ENCODE measurements around the gene PYGO1. TPM values are rescaled to one million over a fixed set of nuclear protein-coding genes. Genes with fewer than 3 reads are reported as not detected.
A peak's percentile ranks its signal among the peaks of the same experiment; 100 is the strongest.
"Not testable (repeated sequence)": the region's sequence is repeated elsewhere in the genome, so short reads cannot be mapped to it uniquely, and the experiment has no call there.

PYGO1 gene
- total RNA-seq, 1 donor from 2014 or later = 16.1 TPM

GRCh38 chr15:55514414-55514850 is 73.7 kb downstream of the PYGO1 start:
- peaks cover 1% of the 10 kb centered on the region for H3K27me3 Mint-ChIP-seq (ENCODE audit: unreplicated experiment)
- H3K36me3 Mint-ChIP-seq (ENCODE audit: unreplicated experiment) = no peaks in the 10 kb centered on the region
- no peak overlapping the region for H3K4me3 Mint-ChIP-seq (ENCODE audit: unreplicated experiment)
- no peaks in the 10 kb centered on the region for H3K4me1 Mint-ChIP-seq (ENCODE audit: unreplicated experiment)
- no peak for DNase-seq (ENCODE audit: extremely low spot score, unreplicated experiment)
- H3K9me3 Mint-ChIP-seq (ENCODE audit: unreplicated experiment) = no peaks in the 10 kb centered on the region
- no peak for TF ChIP-seq CTCF (IDR thresholded peaks at IDR 0.05)
- no peak overlapping the region for H3K27ac Mint-ChIP-seq (ENCODE audit: unreplicated experiment)

- not testable (repeated sequence) for H3K36me3 Mint-ChIP-seq (ENCODE audit: unreplicated experiment); H3K4me3 Mint-ChIP-seq (ENCODE audit: unreplicated experiment); H3K27me3 Mint-ChIP-seq (ENCODE audit: unreplicated experiment); H3K4me1 Mint-ChIP-seq (ENCODE audit: unreplicated experiment); H3K27ac Mint-ChIP-seq (ENCODE audit: unreplicated experiment); H3K9me3 Mint-ChIP-seq (ENCODE audit: unreplicated experiment); DNase-seq (ENCODE audit: extremely low spot score, unreplicated experiment)
- TF ChIP-seq CTCF (IDR thresholded peaks at IDR 0.05) = peak; percentile 53
Observed at GRCh38 chr15:55513621-55514413, 74.3 kb downstream of the PYGO1 start.

GRCh38 chr15:55513152-55513551 is 75.0 kb downstream of the PYGO1 start:
- Mint-ChIP-seq H3K4me1 (ENCODE audit: unreplicated experiment) (no peaks in the 10 kb centered on the region), H3K36me3 (ENCODE audit: unreplicated experiment) (no peaks in the 10 kb centered on the region), H3K27me3 (ENCODE audit: unreplicated experiment) (no peaks in the 10 kb centered on the region), H3K9me3 (ENCODE audit: unreplicated experiment) (no peaks in the 10 kb centered on the region), H3K27ac (ENCODE audit: unreplicated experiment) (no peak overlapping the region), H3K4me3 (ENCODE audit: unreplicated experiment) (no peak overlapping the region)
- DNase-seq (ENCODE audit: extremely low spot score, unreplicated experiment) = no peak
- TF ChIP-seq CTCF (IDR thresholded peaks at IDR 0.05) = no peak

- Mint-ChIP-seq H3K27me3 (ENCODE audit: unreplicated experiment) (peaks cover 12% of the 10 kb centered on the region), H3K36me3 (ENCODE audit: unreplicated experiment) (peaks cover 2% of the 10 kb centered on the region), H3K4me1 (ENCODE audit: unreplicated experiment) (no peaks in the 10 kb centered on the region), H3K27ac (ENCODE audit: unreplicated experiment) (no peak overlapping the region), H3K4me3 (ENCODE audit: unreplicated experiment) (no peak overlapping the region), H3K9me3 (ENCODE audit: unreplicated experiment) (peaks cover 4% of the 10 kb centered on the region)
- no peak for DNase-seq (ENCODE audit: extremely low spot score, unreplicated experiment)
- no peak for TF ChIP-seq CTCF (IDR thresholded peaks at IDR 0.05)
Observed at GRCh38 chr15:55507567-55507966, 80.6 kb downstream of the PYGO1 start.

GRCh38 chr15:55505407-55505806 is 82.7 kb downstream of the PYGO1 start:
- not testable (repeated sequence) for H3K36me3 Mint-ChIP-seq (ENCODE audit: unreplicated experiment); H3K4me1 Mint-ChIP-seq (ENCODE audit: unreplicated experiment); DNase-seq (ENCODE audit: extremely low spot score, unreplicated experiment); H3K27ac Mint-ChIP-seq (ENCODE audit: unreplicated experiment); H3K9me3 Mint-ChIP-seq (ENCODE audit: unreplicated experiment); H3K4me3 Mint-ChIP-seq (ENCODE audit: unreplicated experiment)
- peaks cover 15% of the 10 kb centered on the region for H3K27me3 Mint-ChIP-seq (ENCODE audit: unreplicated experiment)
